PFSK-1 (cell line): ENCODE data around the gene EDRF1.

ENCODE experiments used
- FOXP2 ChIP-seq: optimal IDR thresholded peaks from 2 replicates; pipeline ENCODE3; 2011; ENCODE audit warnings: borderline replicate concordance, control low read depth, inconsistent platforms; ENCODE audit not compliant: insufficient read depth; ENCODE audit errors: extremely low read length, extremely low read depth
- POLR2AphosphoS5 ChIP-seq: IDR thresholded peaks from 2 replicates; pipeline ENCODE4 v1.6.1; 2012; ENCODE audit warnings: low read depth, mild to moderate bottlenecking, control low read depth, low read length, moderate library complexity
- SIN3A ChIP-seq: IDR thresholded peaks from 2 replicates; pipeline ENCODE4 v1.6.1; 2012; ENCODE audit warnings: mild to moderate bottlenecking, low read length, moderate library complexity, borderline replicate concordance; ENCODE audit not compliant: insufficient read depth
- TAF1 ChIP-seq: IDR thresholded peaks from 2 replicates; pipeline ENCODE4 v1.6.1; 2012; ENCODE audit warnings: low read length, control low read depth, borderline replicate concordance; ENCODE audit not compliant: insufficient read depth
- TF ChIP-seq, protein P1 (sequence below), 2 experiments: IDR thresholded peaks; 2 replicates each; pipeline versions ENCODE4 v1.6.1 to v1.8.0; 2011 to 2012; ENCODE audit warnings: low read depth in 2 of 2, low read length in 2 of 2, control low read depth in 1 of 2, inconsistent platforms in 1 of 2, mild to moderate bottlenecking in 1 of 2, moderate library complexity in 1 of 2; ENCODE audit not compliant: insufficient read depth in 1 of 2

DNA sequence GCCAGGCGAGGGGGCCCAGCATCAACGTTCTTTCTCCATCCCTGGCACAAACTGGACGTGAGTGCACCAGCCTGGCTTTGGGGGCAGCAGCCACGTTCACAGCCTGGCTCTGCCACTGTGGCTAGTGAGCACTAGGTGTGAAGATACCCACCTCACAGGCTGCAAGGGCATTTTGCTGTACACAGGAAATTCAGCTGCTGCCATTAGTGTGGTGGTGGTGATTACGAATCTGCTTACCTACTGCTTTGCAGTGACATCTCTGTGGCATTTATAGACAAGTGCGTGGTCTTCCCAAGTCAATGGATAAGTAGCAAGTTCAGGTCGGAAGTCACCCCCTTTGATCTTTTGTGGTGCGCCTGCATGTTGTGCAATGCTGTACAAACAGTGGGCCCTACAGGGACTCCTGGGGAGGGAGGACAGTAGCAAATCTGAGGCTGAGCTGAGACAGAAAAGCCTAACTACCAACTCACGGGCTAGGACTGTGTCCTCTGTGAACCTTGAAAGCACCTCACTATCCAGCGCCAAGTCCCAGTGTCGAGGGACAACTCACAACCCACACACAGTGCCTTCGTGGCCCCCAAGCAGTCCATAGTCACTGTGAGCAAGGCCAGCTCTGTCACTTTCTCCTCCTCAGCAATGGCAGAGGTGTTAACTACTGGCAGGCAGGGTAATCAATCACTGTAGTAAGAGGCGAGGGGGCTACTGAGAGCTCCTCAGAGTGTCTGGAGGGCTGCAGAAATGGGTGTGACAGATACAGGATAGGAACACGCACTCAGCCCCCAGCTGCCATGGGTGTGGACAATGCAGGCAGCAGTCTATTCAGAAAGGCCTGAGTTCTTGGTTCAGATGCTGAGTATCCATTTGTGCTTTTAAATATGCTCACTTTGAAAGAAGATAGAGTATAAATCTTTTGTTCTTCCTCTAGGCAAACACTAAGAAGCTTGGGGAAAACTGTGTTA lies 73.1 kb downstream of the EDRF1 start:
- no peak for TF ChIP-seq POLR2AphosphoS5
- TF ChIP-seq, protein P1, sequence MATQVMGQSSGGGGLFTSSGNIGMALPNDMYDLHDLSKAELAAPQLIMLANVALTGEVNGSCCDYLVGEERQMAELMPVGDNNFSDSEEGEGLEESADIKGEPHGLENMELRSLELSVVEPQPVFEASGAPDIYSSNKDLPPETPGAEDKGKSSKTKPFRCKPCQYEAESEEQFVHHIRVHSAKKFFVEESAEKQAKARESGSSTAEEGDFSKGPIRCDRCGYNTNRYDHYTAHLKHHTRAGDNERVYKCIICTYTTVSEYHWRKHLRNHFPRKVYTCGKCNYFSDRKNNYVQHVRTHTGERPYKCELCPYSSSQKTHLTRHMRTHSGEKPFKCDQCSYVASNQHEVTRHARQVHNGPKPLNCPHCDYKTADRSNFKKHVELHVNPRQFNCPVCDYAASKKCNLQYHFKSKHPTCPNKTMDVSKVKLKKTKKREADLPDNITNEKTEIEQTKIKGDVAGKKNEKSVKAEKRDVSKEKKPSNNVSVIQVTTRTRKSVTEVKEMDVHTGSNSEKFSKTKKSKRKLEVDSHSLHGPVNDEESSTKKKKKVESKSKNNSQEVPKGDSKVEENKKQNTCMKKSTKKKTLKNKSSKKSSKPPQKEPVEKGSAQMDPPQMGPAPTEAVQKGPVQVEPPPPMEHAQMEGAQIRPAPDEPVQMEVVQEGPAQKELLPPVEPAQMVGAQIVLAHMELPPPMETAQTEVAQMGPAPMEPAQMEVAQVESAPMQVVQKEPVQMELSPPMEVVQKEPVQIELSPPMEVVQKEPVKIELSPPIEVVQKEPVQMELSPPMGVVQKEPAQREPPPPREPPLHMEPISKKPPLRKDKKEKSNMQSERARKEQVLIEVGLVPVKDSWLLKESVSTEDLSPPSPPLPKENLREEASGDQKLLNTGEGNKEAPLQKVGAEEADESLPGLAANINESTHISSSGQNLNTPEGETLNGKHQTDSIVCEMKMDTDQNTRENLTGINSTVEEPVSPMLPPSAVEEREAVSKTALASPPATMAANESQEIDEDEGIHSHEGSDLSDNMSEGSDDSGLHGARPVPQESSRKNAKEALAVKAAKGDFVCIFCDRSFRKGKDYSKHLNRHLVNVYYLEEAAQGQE (IDR thresholded peaks at IDR 0.05; ENCODE audit: insufficient read depth in 1 of 2, low read depth in 2 of 2, low read length in 2 of 2) = no peak
- TF ChIP-seq SIN3A = no peak
- no peak for TF ChIP-seq TAF1
- no peak for TF ChIP-seq FOXP2
